ENCODE data around the gene PRKCA. TPM values are rescaled to one million over a fixed set of nuclear protein-coding genes. Genes with fewer than 3 reads are reported as not detected.

The PRKCA gene
- total and polyA plus RNA-seq, 9 of the 15 experiments (the other 6 are each of a cell fraction or from before 2014, with no cell fraction given): 3.2 to 33.0 (median 17.8) TPM

- TF ChIP-seq REST (IDR thresholded peaks at IDR 0.05; ENCODE audit: borderline replicate concordance): peak; percentile 91
- no peak for TF ChIP-seq REST (CRISPR knock-in tag; IDR thresholded peaks at IDR 0.05; ENCODE audit: low read depth)
- TF ChIP-seq SOX6 (IDR thresholded peaks at IDR 0.05): 0 out of 2 replicates have a peak, but pooled peaks have one; percentile 24
- no peak for TF ChIP-seq ZEB2 (IDR thresholded peaks at IDR 0.05)
- TF ChIP-seq YY1 (IDR thresholded peaks at IDR 0.05; ENCODE audit: borderline replicate concordance in 1 of 3, control insufficient read depth in 1 of 3, extremely low read depth in 1 of 3, insufficient read depth in 3 of 3, insufficient read length in 1 of 3, insufficient replicate concordance in 2 of 3, low read depth in 1 of 3, low read length in 2 of 3): peak in 1 of 3 experiments; percentile 17
- TF ChIP-seq TEAD2 (tag; IDR thresholded peaks at IDR 0.05): 0 out of 2 replicates have a peak, but pooled peaks have one; percentile 21
- peak; percentile 76; the same call in 1 of the 2 replicates for TF ChIP-seq ZNF764 (CRISPR knock-in tag; IDR thresholded peaks at IDR 0.05; ENCODE audit: low read depth)
- peak; percentile 14; the same call in 1 of the 2 replicates for TF ChIP-seq JUND (IDR thresholded peaks at IDR 0.05; ENCODE audit: borderline replicate concordance, low read depth, low read length)
- TF ChIP-seq JUND (tag; IDR thresholded peaks at IDR 0.05; ENCODE audit: borderline replicate concordance, low read depth, low read length): peak; percentile 38; the same call in 1 of the 3 replicates
- TF ChIP-seq CC2D1A (IDR thresholded peaks at IDR 0.05): peak; percentile 65
- TF ChIP-seq KLF16 (IDR thresholded peaks at IDR 0.05): peak; percentile 44; the same call in 1 of the 2 replicates
- TF ChIP-seq FOXK2 (conservative IDR thresholded peaks at IDR 0.05 in 1 of 2, IDR thresholded peaks at IDR 0.05 in 1 of 2; ENCODE audit: low read depth in 2 of 2): 0 out of 4 replicates have a peak, but pooled peaks of 1 of the 2 experiments have one; percentile 42
- 0 out of 2 replicates have a peak, but pooled peaks have one; percentile 23 for TF ChIP-seq CREM (IDR thresholded peaks at IDR 0.05; ENCODE audit: low read depth)
- no peak for TF ChIP-seq NEUROD1 (IDR thresholded peaks at IDR 0.05; ENCODE audit: borderline replicate concordance, low read depth, low read length, partially characterized antibody)
- TF ChIP-seq ADNP (tag; IDR thresholded peaks at IDR 0.05): no peak
- 0 out of 4 replicates have a peak, but pooled peaks of 1 of the 2 experiments have one; percentile 32 for TF ChIP-seq MAZ (CRISPR knock-in tag; conservative IDR thresholded peaks at IDR 0.05 in 1 of 2, IDR thresholded peaks at IDR 0.05 in 1 of 2)
- TF ChIP-seq RCOR1 (IDR thresholded peaks at IDR 0.05; ENCODE audit: borderline replicate concordance in 1 of 2, low read depth in 2 of 2, low read length in 2 of 2): 0 out of 4 replicates have a peak, but pooled peaks of 1 of the 2 experiments have one; percentile 34
- TF ChIP-seq ARID2 (IDR thresholded peaks at IDR 0.05): peak; percentile 86
- no peak for TF ChIP-seq DDX20 (tag; IDR thresholded peaks at IDR 0.05; ENCODE audit: low read depth)
Measured at GRCh38 chr17:66567234-66568170, 265.1 kb downstream of the PRKCA start (continued).

Data from K562 (cell line).